SH-SY5Y (cell line): Measurements from ENCODE around the gene CBLIF.

ENCODE experiments used
- GATA2 ChIP-seq: IDR thresholded peaks from 2 replicates; pipeline ENCODE4 v1.6.1; 2011; ENCODE audit warnings: mild to moderate bottlenecking, low read depth, low read length
- GATA3 ChIP-seq: IDR thresholded peaks from 2 replicates; pipeline ENCODE4 v1.6.1; 2011; ENCODE audit warnings: low read depth, mild to moderate bottlenecking, low read length, moderate library complexity

DNA sequence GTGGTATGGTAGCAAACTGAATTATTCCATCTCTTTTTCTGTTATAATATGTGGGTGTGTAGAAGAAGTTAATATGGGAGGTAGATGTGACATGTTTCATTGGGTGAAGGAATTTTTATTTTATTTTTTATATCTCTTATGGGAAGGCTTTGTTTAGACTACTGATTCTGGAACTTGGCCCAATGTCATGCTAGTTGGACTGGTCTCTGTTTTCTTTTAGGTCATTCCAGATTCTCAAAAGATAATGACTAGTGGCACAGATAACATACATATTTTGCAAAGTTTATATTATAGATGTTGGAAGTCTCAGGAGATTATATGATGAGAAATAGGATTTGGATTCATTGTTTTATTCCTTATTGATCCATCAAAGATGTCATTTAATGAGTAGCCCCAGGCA lies 32.0 kb upstream of the CBLIF start:
- TF ChIP-seq GATA2 (no peak), GATA3 (no peak)
